Measurements from ENCODE around the gene GNAS-AS1.

Gene GNAS-AS1

GRCh38 chr20:58850693-58851174 is at the start of gene GNAS-AS1:
GNAS-AS1 (minus strand) TSS chr20:58850902.
- peak; percentile 61 for DNase-seq

- no peak for DNase-seq
Measured at GRCh38 chr20:58900397-58900796, 49.7 kb upstream of the GNAS-AS1 start.

GRCh38 chr20:58899512-58899911 is 48.8 kb upstream of the GNAS-AS1 start:
- no peak for DNase-seq

GRCh38 chr20:58898629-58899408 is 48.1 kb upstream of the GNAS-AS1 start:
- DNase-seq = no peak

DNA sequence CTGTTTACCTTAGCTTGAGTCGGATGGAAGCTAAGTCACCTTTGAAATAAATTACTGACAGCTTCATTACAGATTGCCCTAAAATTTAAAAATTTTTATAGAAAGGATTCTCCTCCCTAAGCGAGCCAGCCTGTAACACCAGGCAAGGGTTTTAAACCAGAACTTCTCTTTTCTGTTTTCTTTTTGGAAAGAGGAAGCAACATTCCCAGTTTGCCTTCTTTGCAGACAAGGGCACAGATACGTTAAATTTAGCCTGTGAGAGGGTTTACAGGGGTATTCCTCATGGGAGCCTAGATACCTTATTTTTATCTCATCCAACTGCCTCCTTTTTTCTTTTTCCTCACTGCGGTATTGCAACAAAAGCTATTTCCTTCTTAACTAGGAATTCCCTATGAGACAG is 46.8 kb upstream of the GNAS-AS1 start:
- no peak for DNase-seq

- no peak for DNase-seq
Measured at GRCh38 chr20:58896820-58897219, 46.1 kb upstream of the GNAS-AS1 start.

GRCh38 chr20:58895448-58896180 is 44.9 kb upstream of the GNAS-AS1 start:
- no peak for DNase-seq

DNA sequence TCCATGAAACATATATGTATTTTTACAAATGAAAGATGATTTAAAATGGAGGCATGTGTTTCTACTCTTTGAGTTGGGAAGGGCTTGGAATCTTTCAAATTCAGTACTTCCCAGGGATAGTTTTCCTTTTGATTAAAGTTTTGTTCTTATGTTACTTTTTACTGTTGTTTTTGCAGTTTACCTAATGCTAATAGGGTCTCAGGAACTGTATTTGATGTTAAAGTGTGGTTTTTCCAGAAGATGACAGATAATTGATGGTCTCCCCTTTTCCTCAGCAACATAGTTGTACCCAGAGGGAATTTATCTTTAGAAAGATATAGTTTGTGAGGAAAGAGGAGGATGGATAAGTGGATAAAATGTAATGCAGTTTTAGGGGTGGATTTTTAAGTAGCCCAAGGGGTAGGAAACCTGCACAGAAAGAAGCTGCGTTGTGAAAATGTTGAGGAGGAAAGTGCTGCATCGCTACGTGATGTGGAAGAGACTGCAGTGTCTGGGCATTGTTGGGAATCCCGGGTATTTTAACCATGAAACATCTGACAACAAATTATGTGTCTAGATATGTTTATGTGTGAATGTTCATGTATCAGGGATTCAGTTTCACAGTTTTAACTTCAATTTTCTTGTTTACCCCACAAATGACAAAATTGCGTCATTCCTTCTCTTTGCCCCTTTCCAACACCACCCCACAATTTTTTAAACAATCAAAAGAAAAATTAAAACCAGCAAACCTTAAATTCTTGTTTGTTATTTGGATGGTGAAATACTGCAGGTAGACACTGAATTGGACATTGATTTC is 44.1 kb upstream of the GNAS-AS1 start:
- DNase-seq = no peak

DNA sequence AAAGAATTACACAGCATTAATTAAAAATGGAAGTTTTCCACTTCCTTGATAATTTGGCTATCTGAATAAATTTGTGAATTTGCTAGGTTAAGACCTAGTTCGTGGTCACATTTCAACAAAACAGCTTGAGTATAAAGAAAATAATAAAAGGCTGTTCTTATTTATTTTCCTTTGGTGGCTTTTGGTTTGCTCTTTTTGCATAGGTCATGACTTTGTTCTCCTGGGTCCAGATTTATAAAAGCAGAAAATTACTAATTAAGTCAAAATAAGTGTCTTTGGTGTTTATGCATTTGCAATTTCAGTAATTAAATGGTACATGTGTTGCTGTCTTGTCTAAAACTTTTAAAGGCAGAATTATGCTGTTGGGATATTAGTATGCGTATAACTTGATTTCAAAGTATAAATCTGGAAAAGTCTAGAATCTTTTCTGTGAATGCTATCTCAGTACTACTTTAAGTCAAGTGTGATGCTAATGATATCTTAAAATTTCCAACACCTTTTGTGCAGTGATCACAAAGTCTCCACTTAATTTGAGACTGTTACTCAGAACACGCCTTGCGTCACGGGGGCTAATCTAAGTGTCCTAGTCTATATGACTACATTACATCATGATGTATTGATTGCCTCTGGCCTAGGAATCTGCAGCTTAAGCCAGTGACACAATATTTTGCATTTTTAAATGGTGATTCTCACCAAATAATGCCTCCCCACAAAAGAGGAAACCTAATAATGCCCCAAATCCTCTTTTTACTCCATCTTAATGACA is 42.8 kb upstream of the GNAS-AS1 start:
- no peak for DNase-seq

GRCh38 chr20:58892932-58893224 is 42.2 kb upstream of the GNAS-AS1 start:
- no peak for DNase-seq

DNA sequence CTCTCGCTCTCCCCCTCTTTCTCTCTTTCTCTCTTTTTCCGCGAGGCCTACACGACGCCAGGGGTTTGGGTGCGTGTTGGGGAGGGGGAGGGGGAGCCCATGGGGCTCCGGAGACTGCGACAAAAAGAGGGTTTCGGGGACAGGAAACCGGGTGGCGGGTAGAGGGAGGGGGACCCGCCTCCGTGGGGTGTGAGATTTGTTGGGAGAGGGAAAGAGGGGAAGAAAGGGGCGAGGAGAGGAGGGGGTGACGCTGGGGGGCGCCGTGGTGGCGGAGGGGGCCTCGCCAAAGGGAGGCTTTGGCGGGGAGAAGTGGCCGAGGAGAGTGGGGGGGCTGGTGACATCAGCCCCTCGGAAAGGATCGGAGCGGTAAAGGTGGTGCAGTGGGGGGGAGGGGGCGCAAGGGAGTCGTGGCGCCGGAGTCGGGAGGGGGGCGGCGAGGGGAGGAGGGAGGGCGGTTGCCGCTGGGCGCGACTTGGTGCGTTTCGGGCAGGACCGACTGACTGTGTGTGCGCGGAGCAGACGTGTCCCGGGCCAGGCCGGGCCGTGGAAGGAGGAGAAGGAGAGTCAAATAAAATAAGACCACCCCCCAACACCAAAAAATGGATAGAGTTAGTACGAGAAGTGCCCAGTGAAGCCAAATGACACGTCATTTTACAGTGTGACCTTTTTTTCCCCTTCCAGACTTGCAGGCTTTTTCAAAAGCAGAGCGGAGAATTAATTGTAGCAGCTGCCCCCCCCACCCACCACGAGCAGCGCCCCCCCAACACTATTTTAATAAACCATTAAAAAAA is 41.6 kb upstream of the GNAS-AS1 start:
- DNase-seq = peak; percentile 64

DNA sequence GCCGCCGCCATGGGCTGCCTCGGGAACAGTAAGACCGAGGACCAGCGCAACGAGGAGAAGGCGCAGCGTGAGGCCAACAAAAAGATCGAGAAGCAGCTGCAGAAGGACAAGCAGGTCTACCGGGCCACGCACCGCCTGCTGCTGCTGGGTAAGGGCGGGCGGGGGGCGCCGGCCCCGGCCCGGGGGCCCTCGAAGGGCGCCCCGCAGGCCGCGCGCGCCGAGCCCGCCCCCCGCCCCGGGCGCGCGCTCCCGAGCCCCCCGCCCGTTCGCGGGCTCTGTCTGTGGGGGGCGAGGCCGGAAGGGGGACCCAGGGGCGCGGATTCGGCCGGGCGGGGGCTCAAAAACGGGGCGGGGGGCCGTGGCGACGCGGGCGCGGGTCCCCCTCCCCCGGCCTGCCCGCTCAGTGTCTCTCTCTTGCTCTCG is 41.0 kb upstream of the GNAS-AS1 start:
- peak; percentile 19 for DNase-seq

DNA sequence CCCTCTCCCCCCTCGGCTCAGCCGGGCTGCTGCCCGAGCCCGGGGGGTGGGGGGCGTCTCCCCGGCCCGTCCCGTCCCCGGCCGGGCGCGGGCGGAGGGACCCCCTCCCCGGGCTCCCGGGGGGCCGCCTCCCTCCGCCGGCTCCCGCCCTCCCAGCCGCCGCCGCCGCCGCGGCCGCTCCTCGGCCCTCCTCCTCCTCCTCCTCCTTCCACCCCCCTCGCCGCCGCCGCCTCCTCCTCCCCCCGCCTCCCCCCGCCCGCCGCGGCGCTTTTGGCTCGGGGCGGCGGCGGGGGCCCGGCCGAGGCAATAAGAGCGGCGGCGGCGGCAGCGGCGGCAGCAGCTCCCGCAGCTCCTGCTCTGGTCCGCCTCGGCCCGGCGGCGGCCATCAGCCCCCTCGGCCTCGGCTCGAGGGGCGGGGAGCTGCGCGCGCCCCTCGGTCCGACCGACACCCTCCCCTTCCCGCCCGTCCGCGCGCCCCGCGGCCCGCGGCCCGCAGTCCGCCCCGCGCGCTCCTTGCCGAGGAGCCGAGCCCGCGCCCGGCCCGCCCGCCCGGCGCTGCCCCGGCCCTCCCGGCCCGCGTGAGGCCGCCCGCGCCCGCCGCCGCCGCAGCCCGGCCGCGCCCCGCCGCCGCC is 40.5 kb upstream of the GNAS-AS1 start:
- peak; percentile 68 for DNase-seq

DNA sequence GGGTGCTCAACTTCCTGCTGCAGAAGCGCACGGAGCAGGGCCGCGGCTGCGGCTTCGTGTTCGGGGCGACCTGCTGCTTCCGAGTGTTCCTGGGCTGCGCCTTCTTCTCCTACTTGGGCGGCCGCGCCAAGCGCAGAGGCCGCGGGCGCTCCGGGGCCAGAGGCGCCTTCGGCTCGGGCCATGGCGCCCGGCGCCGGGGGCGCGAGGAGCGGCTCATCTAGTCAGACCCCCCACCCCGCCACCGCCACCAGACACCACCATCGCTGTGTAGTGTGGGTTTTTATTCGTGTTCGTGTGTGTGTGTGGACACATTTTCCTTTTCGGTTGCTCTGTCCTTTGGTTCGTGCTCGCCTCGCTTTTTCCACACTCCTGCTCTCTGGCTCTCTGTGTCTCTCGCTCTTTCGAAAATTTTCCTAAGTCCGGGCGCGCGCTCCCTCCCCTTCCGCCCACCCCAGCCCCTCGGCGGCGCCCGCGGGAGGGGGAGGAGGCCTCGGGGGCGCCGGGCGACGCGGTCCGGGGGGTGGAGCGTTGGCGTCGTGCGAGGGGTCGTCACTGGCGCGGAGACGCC is 39.9 kb upstream of the GNAS-AS1 start:
- DNase-seq = peak; percentile 58

GRCh38 chr20:58889798-58890517 is 39.3 kb upstream of the GNAS-AS1 start:
- no peak for DNase-seq

GRCh38 chr20:58889334-58889760 is 38.6 kb upstream of the GNAS-AS1 start:
- no peak for DNase-seq

DNA sequence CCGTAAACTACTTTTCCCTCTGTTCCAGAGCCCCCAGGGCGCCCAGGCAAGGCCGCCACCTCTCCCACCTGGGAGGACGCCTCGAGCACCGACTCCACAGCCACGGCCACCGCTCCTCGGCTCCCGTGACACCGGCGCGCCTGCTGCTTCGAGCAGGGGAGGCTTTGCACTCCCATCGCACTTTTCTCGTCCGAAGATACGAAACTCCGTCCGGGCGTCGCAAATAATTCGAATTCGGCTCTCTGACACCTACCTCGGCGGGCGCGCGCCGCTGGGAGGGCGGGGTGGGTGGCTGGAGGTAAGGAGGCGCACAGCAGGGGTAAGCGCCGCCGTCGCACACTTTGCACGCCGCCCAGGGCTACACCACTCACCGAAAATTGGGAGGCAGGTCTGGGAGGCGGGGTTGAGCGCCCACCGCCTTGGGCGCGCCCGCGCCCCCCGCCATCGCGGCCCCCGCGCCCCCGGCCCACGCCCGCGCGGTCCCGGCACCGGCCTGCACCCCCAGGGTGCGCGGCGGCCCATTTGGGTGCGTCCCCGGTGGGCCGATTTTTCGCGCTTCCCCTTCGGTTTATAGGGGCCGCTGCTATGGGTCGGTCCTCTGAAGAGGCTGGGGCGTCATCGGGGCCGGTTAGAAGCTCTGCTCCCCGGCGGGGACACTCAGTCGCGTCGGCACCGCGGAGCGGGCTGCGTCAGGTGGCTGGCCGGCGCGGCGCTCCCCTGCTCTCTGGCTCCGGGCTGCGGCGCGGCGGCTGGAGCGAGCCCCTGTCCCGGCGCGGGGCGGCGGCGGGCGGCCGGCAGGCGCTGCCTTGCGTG is 38.0 kb upstream of the GNAS-AS1 start:
- DNase-seq = peak; percentile 77

DNA sequence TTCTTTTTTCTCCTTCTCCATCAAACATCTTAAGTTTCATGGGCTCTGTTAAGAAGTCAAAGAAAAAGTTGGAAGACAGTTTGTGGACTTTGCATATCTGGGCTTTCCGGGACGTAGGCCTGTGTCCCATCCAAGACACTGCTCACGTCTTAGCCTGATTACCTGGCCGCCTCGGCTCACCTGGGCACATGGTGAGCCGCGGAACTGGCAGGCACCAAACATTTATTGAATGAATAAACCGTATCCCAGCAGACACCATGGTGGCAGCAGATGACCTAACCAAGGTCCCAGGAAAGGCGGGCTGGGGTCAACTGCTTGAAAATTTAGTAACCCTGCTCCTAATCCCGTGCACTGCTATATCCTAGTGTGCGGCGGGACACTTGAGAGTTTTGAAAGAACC is 37.4 kb upstream of the GNAS-AS1 start:
- DNase-seq = no peak

DNA sequence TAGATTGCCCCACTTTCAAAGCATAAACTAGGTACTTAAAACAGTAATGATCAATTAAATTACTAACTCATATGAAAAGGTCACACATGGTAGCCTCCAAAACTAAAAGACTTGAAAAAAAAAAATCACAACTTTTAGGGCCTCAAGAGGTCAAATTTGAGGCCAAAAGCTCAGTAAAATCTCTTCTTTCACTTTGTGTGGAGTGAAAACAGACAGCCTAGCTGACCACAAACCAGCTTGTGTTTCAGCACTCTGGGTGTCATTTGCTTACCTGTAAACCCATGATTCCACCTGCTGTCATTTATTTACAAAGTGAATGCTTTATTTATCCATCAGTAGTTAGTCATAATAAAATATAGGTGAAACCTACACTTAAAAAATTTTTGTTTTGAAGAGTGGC is 35.8 kb upstream of the GNAS-AS1 start:
- DNase-seq = no peak
